HL-60/S4 (cell line): ENCODE data around the gene CRIP1.

Experiments used
- in situ Hi-C: fragments of 300-500 bp; cut with MboI; formaldehyde crosslinking; loops from 2 replicates; pipeline ENCODE4 v1.14.3; 2022; ENCODE audit warnings: low sequenced_read_pairs

CRIP1 gene

DNA sequence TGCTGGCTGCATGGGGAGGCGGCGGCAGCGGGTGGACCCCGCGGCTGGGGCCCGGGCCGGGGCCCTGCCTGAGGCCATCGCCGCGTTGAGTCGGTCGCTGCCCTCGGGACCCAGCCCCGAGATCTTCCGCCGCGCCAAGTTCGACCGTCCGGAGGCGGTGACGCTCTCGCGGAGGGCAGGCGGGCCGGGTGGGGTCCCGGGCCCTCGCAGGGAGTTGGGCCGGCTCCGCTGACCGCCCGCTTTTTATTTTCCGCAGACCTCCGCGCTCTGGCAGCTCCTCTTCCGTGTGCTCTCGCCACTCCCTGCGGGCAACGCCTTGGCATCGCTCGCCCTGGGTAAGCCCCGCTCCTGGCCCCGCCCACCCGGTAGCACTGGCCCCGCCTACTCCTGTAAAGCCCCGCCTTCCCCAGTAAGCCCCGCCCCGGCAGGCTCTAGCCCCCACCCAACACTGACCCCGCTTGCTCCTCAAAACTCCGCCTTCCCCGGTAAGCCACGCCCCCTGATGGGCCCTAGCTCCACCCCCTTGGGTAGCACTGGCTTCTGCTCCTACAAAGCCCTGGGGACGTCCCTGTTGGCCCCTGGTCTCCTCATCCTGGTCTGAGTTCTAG is 4.8 kb downstream of the CRIP1 start:
- in situ Hi-C loops: no loop called here

DNA sequence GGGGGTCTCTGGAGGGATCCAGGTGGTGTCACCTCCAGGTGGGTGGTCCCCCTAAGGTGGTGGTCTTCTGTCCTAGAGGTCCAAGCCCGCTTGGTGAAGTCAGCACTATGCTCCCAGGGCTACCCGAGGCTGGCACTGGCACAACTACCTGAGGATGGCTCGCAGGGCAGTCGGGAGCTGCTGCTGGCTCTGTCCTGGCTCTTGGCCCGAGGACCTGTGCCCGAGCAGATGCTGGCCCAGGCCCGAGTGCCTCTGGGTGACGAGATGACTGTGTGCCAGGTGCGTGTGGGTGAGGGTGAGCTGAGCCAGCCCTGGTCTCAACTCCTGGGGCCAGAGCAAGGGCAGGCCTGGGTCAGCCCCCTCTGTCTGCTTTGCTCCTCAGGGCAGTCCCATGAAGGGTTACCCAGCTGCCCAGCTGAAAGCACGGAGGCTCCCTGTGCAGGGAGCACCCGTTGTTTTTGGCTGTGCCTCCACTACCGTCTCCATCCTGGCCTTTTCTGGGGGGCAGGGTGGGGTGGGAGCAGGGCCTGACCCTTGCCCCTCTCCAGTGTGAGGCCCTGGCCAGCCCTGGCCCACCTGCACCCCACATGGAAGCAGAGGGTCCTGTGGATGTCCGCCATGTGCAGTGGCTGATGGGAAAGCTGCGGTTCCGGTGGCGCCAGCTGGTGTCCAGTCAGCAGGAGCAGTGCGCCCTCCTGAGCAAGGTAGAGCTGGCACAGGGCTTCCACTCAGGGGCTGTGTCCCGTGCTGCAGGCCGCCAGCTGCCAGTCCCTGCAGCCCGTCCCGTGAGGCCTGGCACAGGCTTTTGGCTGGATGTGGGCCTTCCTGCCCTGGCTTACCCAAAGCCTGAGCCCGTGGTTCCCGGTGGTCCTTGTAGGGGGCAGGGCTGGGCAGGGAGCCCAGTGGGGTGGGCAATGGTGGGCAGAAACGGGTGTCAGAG is 5.6 kb downstream of the CRIP1 start:
- in situ Hi-C loops: no loop called here

DNA sequence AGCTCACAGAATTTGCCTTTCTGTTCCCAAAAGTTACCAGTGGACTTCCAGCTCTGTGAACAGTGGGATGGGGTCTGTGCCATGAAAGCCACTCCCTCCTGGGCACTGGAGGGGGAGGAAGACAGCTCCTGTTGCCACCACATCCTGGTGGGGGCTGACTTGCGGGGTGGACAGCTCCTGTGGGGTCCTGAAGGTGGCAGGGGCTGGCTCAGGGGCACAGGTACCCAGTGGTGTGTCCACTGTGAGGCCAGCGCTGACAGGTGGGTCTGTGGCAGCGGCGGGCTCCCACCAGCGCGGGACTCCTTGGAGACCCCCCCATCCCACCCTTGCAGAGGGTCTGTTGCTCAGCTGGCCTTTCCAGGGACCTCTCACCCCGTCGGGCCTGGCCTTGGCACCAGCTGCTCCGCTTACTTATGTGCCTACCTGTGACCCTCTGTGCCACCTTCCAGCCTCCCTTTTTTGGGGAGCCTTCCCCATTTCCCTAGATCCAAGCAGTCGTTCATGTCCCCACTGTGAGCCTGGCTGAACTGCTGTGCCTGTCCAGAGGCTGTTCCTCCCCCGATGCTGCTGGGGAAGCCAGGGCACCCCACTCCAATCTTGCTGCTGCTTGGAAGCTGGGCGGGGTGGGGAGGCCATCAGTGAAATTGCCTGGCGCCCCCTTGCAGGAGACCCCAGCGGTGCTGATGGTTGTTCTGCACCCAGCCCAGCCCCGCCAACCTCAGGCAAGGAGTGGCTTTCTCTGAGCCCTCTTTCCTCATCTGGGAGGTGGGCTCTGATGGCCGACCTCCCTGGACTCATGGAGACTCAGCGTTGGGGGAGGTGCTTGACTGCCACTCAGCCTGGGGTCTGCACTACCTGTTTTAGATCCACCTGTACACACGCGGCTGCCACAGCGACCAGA is 6.5 kb downstream of the CRIP1 start:
- in situ Hi-C loops: no loop called here

DNA sequence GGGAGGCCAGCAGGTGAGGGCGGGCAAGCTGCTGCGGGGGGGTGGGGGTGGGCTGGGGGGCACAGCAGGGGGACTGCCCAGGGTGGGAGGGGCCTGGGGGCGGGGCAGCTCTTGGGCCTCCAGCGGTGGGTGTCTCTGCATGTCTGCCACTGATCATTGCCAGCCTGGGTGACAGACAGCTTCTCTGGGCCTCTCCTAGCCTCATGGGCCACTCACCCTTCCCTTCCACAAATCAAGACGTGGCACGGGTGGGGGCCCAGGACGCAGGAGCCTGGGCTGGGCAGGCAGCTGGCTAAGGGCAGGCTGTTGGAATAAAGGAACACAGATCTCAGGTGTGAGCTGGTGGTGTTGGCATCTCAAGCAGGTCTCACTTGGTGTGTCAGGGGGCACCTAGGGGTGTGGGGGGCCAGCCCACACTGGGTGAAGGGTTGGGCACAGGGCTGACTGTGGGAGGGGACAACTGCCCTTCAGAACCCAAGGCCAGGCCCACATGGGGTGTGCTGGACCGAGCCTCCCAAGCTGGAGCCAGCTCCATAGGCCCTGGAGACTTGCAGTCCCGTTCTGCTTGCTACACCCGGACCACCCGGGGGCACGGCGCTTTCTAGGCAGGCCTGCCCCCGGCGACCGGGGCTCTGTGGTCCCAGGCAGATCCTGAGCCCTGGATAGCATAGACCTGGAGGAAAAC is 7.4 kb downstream of the CRIP1 start:
- in situ Hi-C loops: no loop called here

GRCh38 chr14:105494606-105494929 is 7.9 kb downstream of the CRIP1 start:
- in situ Hi-C loops: no loop called here

GRCh38 chr14:105495101-105495989 is 8.7 kb downstream of the CRIP1 start:
- in situ Hi-C loops: no loop called here

- in situ Hi-C loops: no loop called here
Measured at GRCh38 chr14:105495990-105496830, 9.5 kb downstream of the CRIP1 start.

- in situ Hi-C loops: no loop called here
Measured at GRCh38 chr14:105496831-105497591, 10.3 kb downstream of the CRIP1 start.

DNA sequence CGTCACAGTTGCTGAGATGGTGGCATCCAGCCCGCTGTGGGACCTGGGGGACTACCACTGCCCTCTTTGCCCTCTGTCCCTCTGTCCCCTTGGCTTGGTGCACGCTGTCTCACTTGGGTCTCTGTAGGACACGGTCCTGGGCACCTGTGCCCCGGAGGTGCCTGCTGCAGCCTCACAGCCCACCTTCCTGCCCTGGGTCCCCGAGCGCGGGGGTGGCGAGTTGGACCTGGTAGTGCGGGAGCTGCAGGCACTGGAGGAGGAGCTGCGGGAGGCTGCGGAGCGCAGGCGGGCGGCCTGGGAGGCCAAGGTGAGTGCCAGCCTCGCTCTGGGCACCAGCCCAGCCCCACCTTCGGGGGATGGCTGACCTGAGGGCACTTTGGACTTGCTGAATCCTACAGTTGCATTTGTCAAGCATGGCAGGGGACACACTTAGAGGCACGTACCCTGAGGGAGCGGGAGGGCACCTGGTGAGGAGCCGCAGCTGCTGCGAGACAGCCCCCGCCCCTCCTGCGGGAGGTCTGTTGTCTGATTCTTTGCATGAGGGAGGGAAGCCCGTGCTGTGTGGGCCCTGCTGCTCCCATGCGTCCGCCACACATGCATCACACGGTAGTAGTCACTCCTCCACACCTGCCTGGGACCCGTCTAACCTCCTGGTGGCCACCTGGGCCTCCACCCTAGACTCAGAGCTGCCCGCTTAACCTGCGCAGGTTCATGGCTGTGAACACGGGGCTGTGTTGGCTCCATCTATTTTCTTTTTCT is 11.2 kb downstream of the CRIP1 start:
- in situ Hi-C loops: no loop called here

DNA sequence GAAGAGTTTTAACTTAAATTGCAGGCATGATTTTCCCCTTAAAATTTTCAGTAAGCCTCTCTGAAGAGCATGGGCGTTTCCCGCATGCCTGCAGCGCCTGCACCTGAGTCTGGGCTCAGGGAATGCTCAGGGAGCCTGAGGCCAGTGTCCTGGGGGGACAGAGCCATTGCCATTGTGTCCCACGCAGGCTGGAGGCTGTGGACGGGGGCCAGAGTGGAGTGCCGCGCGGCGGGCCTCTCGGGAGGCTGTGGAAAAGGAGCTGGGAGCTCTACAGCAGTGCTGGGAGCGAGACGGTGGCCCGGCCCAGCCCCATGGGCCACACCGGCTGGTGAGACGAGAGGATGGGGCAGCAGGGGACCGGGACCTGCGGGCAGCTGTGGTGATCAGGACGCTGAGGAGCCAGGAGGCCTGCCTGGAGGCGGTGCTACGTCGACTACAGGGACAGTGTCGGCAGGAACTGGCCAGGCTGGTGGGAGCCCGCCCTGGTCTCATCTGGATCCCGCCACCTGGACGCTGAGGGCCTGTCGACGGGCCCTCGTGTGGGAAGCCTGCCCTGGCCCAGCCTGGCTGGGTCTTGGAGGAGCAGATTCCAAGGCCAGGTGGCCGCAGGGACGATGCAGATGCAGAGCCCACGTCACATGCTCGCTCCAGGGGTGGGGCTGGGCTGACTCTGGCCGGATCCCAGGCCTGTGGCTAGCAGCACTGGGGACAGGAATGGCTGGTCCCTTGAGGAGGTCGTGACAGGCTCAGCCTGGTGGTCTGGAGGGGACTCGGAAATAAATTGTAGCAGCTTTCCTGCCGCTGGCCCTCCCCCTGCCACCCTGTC is 12.0 kb downstream of the CRIP1 start:
- in situ Hi-C loops: no loop called here

GRCh38 chr14:105499256-105500035 is 12.8 kb downstream of the CRIP1 start:
- in situ Hi-C loops: no loop called here

GRCh38 chr14:105500036-105500725 is 13.5 kb downstream of the CRIP1 start:
- in situ Hi-C loops: no loop called here

GRCh38 chr14:105500726-105501101 is 14.0 kb downstream of the CRIP1 start:
- in situ Hi-C loops: no loop called here

- in situ Hi-C loops: no loop called here
Measured at GRCh38 chr14:105501504-105502291, 15.0 kb downstream of the CRIP1 start.
